Skeletal muscle satellite cell (primary cell): ENCODE data around the gene PLD3.
"Not testable (repeated sequence)": the region's sequence is repeated elsewhere in the genome, so short reads cannot be mapped to it uniquely, and the experiment has no call there.

Experiments used
- H3K27me3 ChIP-seq: 2 replicates; pipeline ENCODE4 v1.7.0; 2013; ENCODE audit warnings: low read length; ENCODE audit not compliant: control insufficient read depth, insufficient read depth
- H3K36me3 ChIP-seq: 2 replicates; pipeline ENCODE4 v1.7.0; 2013; ENCODE audit warnings: mild to moderate bottlenecking, control low read depth, low read length; ENCODE audit not compliant: insufficient read depth
- H3K4me1 ChIP-seq: 2 replicates; pipeline ENCODE4 v1.7.0; 2013; ENCODE audit warnings: low read length; ENCODE audit not compliant: control insufficient read depth, insufficient read depth
- H3K4me2 ChIP-seq: 2 replicates; pipeline ENCODE4 v1.7.0; 2013; ENCODE audit warnings: mild to moderate bottlenecking, low read length
- H3K4me3 ChIP-seq: 2 replicates; pipeline ENCODE4 v1.7.0; 2013; ENCODE audit warnings: low read length
- H3K9ac ChIP-seq: 2 replicates; pipeline ENCODE4 v1.7.0; 2013; ENCODE audit warnings: mild to moderate bottlenecking, low read depth, low read length, moderate library complexity
- H3K9me3 ChIP-seq: replicated peaks from 2 replicates; pipeline ENCODE4 v1.7.0; 2013; ENCODE audit warnings: mild to moderate bottlenecking, control low read depth, low read length

Gene PLD3

GRCh38 chr19:40393894-40394815 lies 45.7 kb downstream of the PLD3 start:
- Histone ChIP-seq H3K4me3 (no peak overlapping the region), H3K27me3 (no peaks in the 10 kb centered on the region), H3K36me3 (no peaks in the 10 kb centered on the region), H3K9me3 (no peaks in the 10 kb centered on the region), H3K4me2 (no peak overlapping the region), H3K9ac (no peak overlapping the region), H3K4me1 (no peaks in the 10 kb centered on the region)

- Histone ChIP-seq H3K36me3 (no peaks in the 10 kb centered on the region), H3K9ac (no peak overlapping the region), H3K4me3 (no peak overlapping the region), H3K4me2 (no peak overlapping the region), H3K9me3 (no peaks in the 10 kb centered on the region), H3K27me3 (no peaks in the 10 kb centered on the region), H3K4me1 (no peaks in the 10 kb centered on the region)
Observed at GRCh38 chr19:40394816-40395210, 46.3 kb downstream of the PLD3 start.

GRCh38 chr19:40395956-40396355 lies 47.5 kb downstream of the PLD3 start:
- no peak overlapping the region for H3K9ac ChIP-seq
- H3K4me3 ChIP-seq: no peak overlapping the region
- no peak overlapping the region for H3K4me2 ChIP-seq
- H3K36me3 ChIP-seq: no peaks in the 10 kb centered on the region
- H3K9me3 ChIP-seq: no peaks in the 10 kb centered on the region
- H3K4me1 ChIP-seq: no peaks in the 10 kb centered on the region
- H3K27me3 ChIP-seq: no peaks in the 10 kb centered on the region

GRCh38 chr19:40396886-40397567 lies 48.5 kb downstream of the PLD3 start:
- H3K9ac ChIP-seq: no peak overlapping the region

GRCh38 chr19:40397568-40397906 lies 49.0 kb downstream of the PLD3 start:
- Histone ChIP-seq H3K27me3 (no peaks in the 10 kb centered on the region), H3K4me2 (no peak overlapping the region), H3K4me1 (no peaks in the 10 kb centered on the region), H3K9ac (no peak overlapping the region), H3K4me3 (no peak overlapping the region), H3K36me3 (no peaks in the 10 kb centered on the region), H3K9me3 (no peaks in the 10 kb centered on the region)

More at GRCh38 chr19:40396886-40397567, 48.5 kb downstream of the PLD3 start:
- Histone ChIP-seq H3K4me2 (no peak overlapping the region), H3K27me3 (no peaks in the 10 kb centered on the region), H3K9me3 (no peaks in the 10 kb centered on the region), H3K4me1 (no peaks in the 10 kb centered on the region), H3K4me3 (no peak overlapping the region), H3K36me3 (no peaks in the 10 kb centered on the region)

- H3K9ac ChIP-seq: no peak overlapping the region
- H3K27me3 ChIP-seq: no peaks in the 10 kb centered on the region
- H3K4me3 ChIP-seq: no peak overlapping the region
- no peaks in the 10 kb centered on the region for H3K9me3 ChIP-seq
- no peak overlapping the region for H3K4me2 ChIP-seq
- peaks cover 4% of the 10 kb centered on the region for H3K4me1 ChIP-seq
- no peaks in the 10 kb centered on the region for H3K36me3 ChIP-seq
Observed at GRCh38 chr19:40398417-40399131, 50.1 kb downstream of the PLD3 start.

- Histone ChIP-seq H3K27me3 (no peaks in the 10 kb centered on the region), H3K9me3 (no peaks in the 10 kb centered on the region), H3K4me3 (no peak overlapping the region), H3K36me3 (no peaks in the 10 kb centered on the region), H3K9ac (no peak overlapping the region), H3K4me2 (no peak overlapping the region), H3K4me1 (peaks cover 9% of the 10 kb centered on the region)
Observed at GRCh38 chr19:40400559-40400958, 52.1 kb downstream of the PLD3 start.

GRCh38 chr19:40403262-40403984 lies 54.9 kb downstream of the PLD3 start:
- Histone ChIP-seq H3K9me3 (no peaks in the 10 kb centered on the region), H3K27me3 (no peaks in the 10 kb centered on the region), H3K4me2 (peak overlapping the region; percentile 92), H3K9ac (peak overlapping the region; percentile 81), H3K4me3 (peak overlapping the region; percentile 75), H3K4me1 (peaks cover 9% of the 10 kb centered on the region), H3K36me3 (no peaks in the 10 kb centered on the region)

- no peaks in the 10 kb centered on the region for H3K27me3 ChIP-seq
- H3K4me2 ChIP-seq: no peak overlapping the region
- no peak overlapping the region for H3K9ac ChIP-seq
- peaks cover 16% of the 10 kb centered on the region for H3K4me1 ChIP-seq
- H3K36me3 ChIP-seq: no peaks in the 10 kb centered on the region
- no peaks in the 10 kb centered on the region for H3K9me3 ChIP-seq
- no peak overlapping the region for H3K4me3 ChIP-seq
Observed at GRCh38 chr19:40407714-40408597, 59.5 kb downstream of the PLD3 start.

- H3K9ac ChIP-seq, H3K4me2 ChIP-seq, H3K4me3 ChIP-seq, H3K36me3 ChIP-seq, H3K9me3 ChIP-seq, H3K27me3 ChIP-seq: not testable (repeated sequence)
- H3K4me1 ChIP-seq: peaks cover 12% of the 10 kb centered on the region
Observed at GRCh38 chr19:40408598-40408925, 60.1 kb downstream of the PLD3 start.
